Right lobe of liver (tissue), 6 donors: ENCODE data around the gene FFAR1. TPM values are rescaled to one million over a fixed set of nuclear protein-coding genes. Genes with fewer than 3 reads are reported as not detected.

ENCODE experiments used
- ATAC-seq, 4 donors: fragments of 200-7000 bp; cut with Tn5 transposase; one replicate each; pipeline ENCODE4 v1.9.1; 2020; ENCODE audit warnings: mild to moderate bottlenecking in 4 of 4, moderate library complexity in 4 of 4
- DNase-seq, 3 donors: peaks; one replicate each; pipeline ENCODE4 v3.0.0-alpha.2; 2020
- H3K27ac ChIP-seq, 3 donors: fragments of 200-600 bp; one replicate each; pipeline ENCODE4 v1.8.0; 2022
- H3K27me3 ChIP-seq, 2 donors: fragments of 200-600 bp; one replicate each; pipeline ENCODE4 v1.8.0; 2022
- H3K36me3 ChIP-seq, 4 donors: fragments of 200-600 bp; sonication (generic) in 1 of 4; one replicate each; pipeline versions ENCODE4 v1.5.1 to v1.8.0; 2017 to 2022; ENCODE audit warnings: control low read depth in 1 of 4
- H3K4me1 ChIP-seq, 4 donors: fragments of 200-600 bp; sonication (generic) in 1 of 4; one replicate each; pipeline versions ENCODE4 v1.5.1 to v1.8.0; 2017 to 2022; ENCODE audit warnings: control low read depth in 1 of 4
- H3K4me3 ChIP-seq, 3 donors: fragments of 200-600 bp; one replicate each; pipeline ENCODE4 v1.8.0; 2022
- H3K9me3 ChIP-seq, 4 donors: fragments of 200-600 bp; sonication (generic) in 1 of 4; one replicate each; pipeline versions ENCODE4 v1.5.1 to v1.8.0; 2017 to 2022; ENCODE audit warnings: control low read depth in 1 of 4
- POLR2A ChIP-seq: fragments of 450-650 bp; IDR thresholded peaks from one replicate; pipeline ENCODE4 v1.6.1; 2017; ENCODE audit warnings: antibody characterized with exemption, mild to moderate bottlenecking
- WGBS: methylation state at CpG from one replicate; pipeline ENCODE4 v1.1.6; 2018; ENCODE audit warnings: low coverage, low lambda C conversion rate; ENCODE audit not compliant: insufficient coverage; ENCODE audit errors: missing lambda C conversion rate; 5-methylcytosine and 5-hydroxymethylcytosine counted together
- intact Hi-C, 2 donors: fragments of 100-400 bp; cut with DNase I; formaldehyde crosslinking; loops; one replicate each; pipeline versions ENCODE4 v1.11.2 to v1.14.1; 2022
- total RNA-seq, 6 experiments: library from RNA; depleted of rRNA in 2 of 6; stranded (reverse); fragments of >200 nt in 2 of 6; fragmentation: NEBNext Ultra II Directional in 3 of 6; extraction: Animal tissue kit (Norgen Biotek cat#: 25700) in 3 of 6; gene quantifications; one replicate each; pipeline versions ENCODE4 v1.1.0 to v1.2.4, GENCODE V29; 2016 to 2023
- TF ChIP-seq, protein P1 (sequence below), 4 donors: fragments of 200-600 bp in 3 of 4; fragments of 450-650 bp in 1 of 4; IDR thresholded peaks; one replicate each; pipeline versions ENCODE4 v1.5.1 to v1.8.0; 2016 to 2022; ENCODE audit warnings: antibody characterized with exemption in 4 of 4, mild to moderate bottlenecking in 2 of 4
- donor health status: DM: no; HTN: yes; CAD: no.
- donor health status: DM: no; HTN: no; CAD: no.
- donor health status: DM: no; HTN: no; CAD: no.
- donor health status: DM: no; HTN: yes; CAD: no.
- donor health status: DM: no; HTN: yes; CAD: no.

FFAR1 gene
- total RNA-seq, 6 experiments from 2014 or later, result not detected

- no peaks in the 10 kb centered on the region for H3K36me3 ChIP-seq
- WGBS, result 42% methylated on average over 9 of the region's 28 CpGs
- ATAC-seq, result peak in 3 of 4 donors; percentile 43 to 45 (median 45)
- H3K4me1 ChIP-seq, result no peaks in the 10 kb centered on the region
- intact Hi-C loops, result loop anchor here in 1 of 2 donors (10.0 kb wide), 1 partner anchor 128 kb away; no protein-coding TSS in a partner anchor
- H3K27me3 ChIP-seq, result no peaks in the 10 kb centered on the region
- DNase-seq, result peak in 2 of 3 donors; percentile 46 to 57
- H3K4me3 ChIP-seq, result no peak overlapping the region
- TF ChIP-seq POLR2A, result no peak
- TF ChIP-seq, protein P1, sequence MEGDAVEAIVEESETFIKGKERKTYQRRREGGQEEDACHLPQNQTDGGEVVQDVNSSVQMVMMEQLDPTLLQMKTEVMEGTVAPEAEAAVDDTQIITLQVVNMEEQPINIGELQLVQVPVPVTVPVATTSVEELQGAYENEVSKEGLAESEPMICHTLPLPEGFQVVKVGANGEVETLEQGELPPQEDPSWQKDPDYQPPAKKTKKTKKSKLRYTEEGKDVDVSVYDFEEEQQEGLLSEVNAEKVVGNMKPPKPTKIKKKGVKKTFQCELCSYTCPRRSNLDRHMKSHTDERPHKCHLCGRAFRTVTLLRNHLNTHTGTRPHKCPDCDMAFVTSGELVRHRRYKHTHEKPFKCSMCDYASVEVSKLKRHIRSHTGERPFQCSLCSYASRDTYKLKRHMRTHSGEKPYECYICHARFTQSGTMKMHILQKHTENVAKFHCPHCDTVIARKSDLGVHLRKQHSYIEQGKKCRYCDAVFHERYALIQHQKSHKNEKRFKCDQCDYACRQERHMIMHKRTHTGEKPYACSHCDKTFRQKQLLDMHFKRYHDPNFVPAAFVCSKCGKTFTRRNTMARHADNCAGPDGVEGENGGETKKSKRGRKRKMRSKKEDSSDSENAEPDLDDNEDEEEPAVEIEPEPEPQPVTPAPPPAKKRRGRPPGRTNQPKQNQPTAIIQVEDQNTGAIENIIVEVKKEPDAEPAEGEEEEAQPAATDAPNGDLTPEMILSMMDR (IDR thresholded peaks at IDR 0.05), result no peak
- no peak overlapping the region for H3K27ac ChIP-seq
- H3K9me3 ChIP-seq, result no peaks in the 10 kb centered on the region
Measured at GRCh38 chr19:35346193-35347052, 1.3 kb upstream of the FFAR1 start.

GRCh38 chr19:35347930-35348298 is 212 bp downstream of the FFAR1 start:
- intact Hi-C loops, result loop anchor here in 1 of 2 donors (10.0 kb wide), 1 partner anchor 127 kb away; no protein-coding TSS in a partner anchor
- no peaks in the 10 kb centered on the region for H3K27me3 ChIP-seq

GRCh38 chr19:35348911-35349611 is 1.4 kb downstream of the FFAR1 start:
- WGBS, result 76% methylated on average over 14 of the region's 18 CpGs
- Histone ChIP-seq H3K36me3 (no peaks in the 10 kb centered on the region), H3K27me3 (no peaks in the 10 kb centered on the region), H3K27ac (no peak overlapping the region), H3K9me3 (no peaks in the 10 kb centered on the region), H3K4me3 (no peak overlapping the region), H3K4me1 (no peaks in the 10 kb centered on the region)
- TF ChIP-seq, protein P1 (IDR thresholded peaks at IDR 0.05), result no peak
- TF ChIP-seq POLR2A, result no peak
- ATAC-seq, result no peak
- intact Hi-C loops, result loop anchor here in 1 of 2 donors (10.0 kb wide), 1 partner anchor 126 kb away; no protein-coding TSS in a partner anchor
- DNase-seq, result peak in 2 of 3 donors; percentile 39 to 40

More at GRCh38 chr19:35347930-35348298, 212 bp downstream of the FFAR1 start:
- no peaks in the 10 kb centered on the region for H3K36me3 ChIP-seq
- peak in 2 of 3 donors; percentile 22 to 25 for DNase-seq
- no peaks in the 10 kb centered on the region for H3K9me3 ChIP-seq
- TF ChIP-seq, protein P1 (IDR thresholded peaks at IDR 0.05), result no peak
- no peak for TF ChIP-seq POLR2A
- H3K4me3 ChIP-seq, result no peak overlapping the region
- no peak for ATAC-seq
- no peaks in the 10 kb centered on the region for H3K4me1 ChIP-seq
- H3K27ac ChIP-seq, result no peak overlapping the region
- 67% methylated on average over 7 of the region's 7 CpGs for WGBS

DNA sequence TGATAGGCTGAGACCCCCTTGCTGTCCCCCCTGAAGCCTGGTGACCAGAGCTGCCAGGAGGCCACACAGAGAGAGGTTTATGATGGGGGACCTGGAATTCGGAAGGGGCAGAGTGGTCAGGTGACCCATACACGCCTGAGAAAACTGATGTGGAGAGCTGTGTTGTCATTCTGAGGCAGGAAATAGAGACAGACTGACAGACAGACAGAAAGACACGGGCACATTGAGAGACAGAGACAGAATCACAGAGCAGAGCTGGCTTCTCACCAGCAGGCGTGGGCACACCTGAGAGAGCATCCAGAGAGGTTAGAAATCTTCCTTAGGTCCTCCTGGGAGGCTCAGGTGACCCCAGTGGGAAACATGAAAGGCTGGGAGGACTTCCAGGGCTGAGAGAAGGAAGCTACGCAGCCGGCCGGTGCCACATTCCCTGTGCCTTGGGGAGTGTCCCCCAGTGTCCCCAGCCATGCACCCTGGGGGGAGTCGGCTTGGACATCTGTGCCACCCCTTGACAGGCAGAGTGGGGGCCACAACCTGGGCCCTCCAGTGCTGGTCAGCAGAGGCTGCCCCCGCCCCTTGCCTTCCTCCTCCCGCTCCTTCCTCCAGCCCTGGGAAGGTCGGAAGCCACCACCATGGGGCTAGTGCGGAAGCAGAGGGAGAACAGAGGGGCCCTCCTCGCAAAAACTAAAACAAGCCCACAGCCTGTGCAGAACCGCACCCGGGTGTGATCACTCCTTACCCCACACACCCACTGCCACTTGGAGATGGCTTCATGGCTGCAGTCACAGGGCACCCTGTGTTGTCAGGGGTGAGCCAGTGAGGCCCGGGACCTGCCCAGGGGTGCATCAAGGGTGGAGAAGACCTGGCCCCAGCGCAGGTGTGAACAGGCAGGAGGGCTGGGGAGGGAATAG is 2.2 kb downstream of the FFAR1 start:
- TF ChIP-seq, protein P1 (IDR thresholded peaks at IDR 0.05), result no peak
- no peak for TF ChIP-seq POLR2A
- H3K27me3 ChIP-seq, result no peaks in the 10 kb centered on the region
- H3K9me3 ChIP-seq, result no peaks in the 10 kb centered on the region
- H3K27ac ChIP-seq, result no peak overlapping the region
- no peak overlapping the region for H3K4me3 ChIP-seq
- H3K4me1 ChIP-seq, result no peaks in the 10 kb centered on the region
- ATAC-seq, result no peak
- no peaks in the 10 kb centered on the region for H3K36me3 ChIP-seq
- 34% methylated on average over 3 of the region's 17 CpGs for WGBS
- peak in 2 of 3 donors; percentile 42 to 45 for DNase-seq
- intact Hi-C loops, result loop anchor here in 1 of 2 donors (10.0 kb wide), 2 partner anchors 125 to 145 kb away; partner anchors contain the start of gene KRTDAP
